Mesendoderm (in vitro differentiated cells): ENCODE measurements around the gene SFXN3.
A peak's percentile ranks its signal among the peaks of the same experiment; 100 is the strongest.

Experiments
- DNase-seq: peaks from one replicate; pipeline ENCODE4 v3.0.0; 2013
- H2AK5ac ChIP-seq: 2 replicates; pipeline ENCODE4 v1.6.1; 2013; ENCODE audit warnings: low read length, inconsistent platforms
- H2BK120ac ChIP-seq: 2 replicates; pipeline ENCODE4 v1.6.1; 2013; ENCODE audit warnings: low read depth, mild to moderate bottlenecking, low read length, moderate library complexity, mixed read lengths
- H2BK15ac ChIP-seq: replicated peaks from 2 replicates; pipeline ENCODE4 v1.6.1; 2013; ENCODE audit warnings: low read depth, mild to moderate bottlenecking, moderate library complexity
- H2BK5ac ChIP-seq: 2 replicates; pipeline ENCODE4 v1.6.1; 2013; ENCODE audit warnings: low read length, inconsistent platforms
- H3K18ac ChIP-seq: 2 replicates; pipeline ENCODE4 v1.6.1; 2013; ENCODE audit warnings: mild to moderate bottlenecking, low read length, mixed read lengths
- H3K23ac ChIP-seq: one replicate; pipeline ENCODE4 v1.6.1; 2013; ENCODE audit warnings: low read length
- H3K27ac ChIP-seq: 2 replicates; pipeline ENCODE4 v1.5.1; 2013; ENCODE audit warnings: low read depth, mild to moderate bottlenecking, inconsistent platforms, low read length, moderate library complexity
- H3K27me3 ChIP-seq: 2 replicates; pipeline ENCODE4 v1.6.1; 2013; ENCODE audit warnings: low read length, control low read depth, mild to moderate bottlenecking, inconsistent platforms; ENCODE audit not compliant: insufficient read depth, poor library complexity
- H3K36me3 ChIP-seq: 2 replicates; pipeline ENCODE4 v1.6.1; 2013; ENCODE audit warnings: low read length, inconsistent platforms; ENCODE audit not compliant: control insufficient read depth, insufficient read depth
- H3K4ac ChIP-seq: one replicate; pipeline ENCODE4 v1.6.1; 2013; ENCODE audit warnings: low read depth, mild to moderate bottlenecking, low read length, moderate library complexity
- H3K4me1 ChIP-seq: 2 replicates; pipeline ENCODE4 v1.6.1; 2013; ENCODE audit warnings: low read depth, low read length, inconsistent platforms; ENCODE audit not compliant: control insufficient read depth
- H3K4me2 ChIP-seq: 2 replicates; pipeline ENCODE4 v1.6.1; 2013; ENCODE audit warnings: low read length
- H3K4me3 ChIP-seq: 2 replicates; pipeline ENCODE4 v1.5.1; 2013; ENCODE audit warnings: mild to moderate bottlenecking, low read length
- H3K56ac ChIP-seq: one replicate; pipeline ENCODE4 v1.6.1; 2013; ENCODE audit warnings: low read length
- H3K79me1 ChIP-seq: 2 replicates; pipeline ENCODE4 v1.6.1; 2013; ENCODE audit warnings: low read length, inconsistent platforms
- H3K79me2 ChIP-seq: 2 replicates; pipeline ENCODE4 v1.6.1; 2013; ENCODE audit warnings: mild to moderate bottlenecking, low read length; ENCODE audit not compliant: control insufficient read depth, insufficient read depth
- H3K9ac ChIP-seq: 2 replicates; pipeline ENCODE4 v1.6.1; 2013; ENCODE audit warnings: low read length, inconsistent platforms
- H4K5ac ChIP-seq: one replicate; pipeline ENCODE4 v1.6.1; 2013; ENCODE audit warnings: low read length
- H4K8ac ChIP-seq: one replicate; pipeline ENCODE4 v1.6.1; 2013; ENCODE audit warnings: low read depth, mild to moderate bottlenecking, control low read depth, low read length, moderate library complexity
- WGBS: extraction: QIAGEN DNeasy Blood & Tissue Kit; methylation state at CpG from one replicate; pipeline ENCODE4 v1.1.7; 2013; ENCODE audit warnings: low lambda C conversion rate, missing lambda C conversion rate; ENCODE audit not compliant: insufficient coverage; ENCODE audit errors: extremely low coverage; 5-methylcytosine and 5-hydroxymethylcytosine counted together

SFXN3 gene

GRCh38 chr10:100986623-100986951 is 44.4 kb upstream of the SFXN3 start:
- DNase-seq = no peak
- no CpG with 5 or more reads among the region's 17 CpGs for WGBS
- Histone ChIP-seq H3K4me2 (peak overlapping the region; percentile 99), H2BK15ac (no peak overlapping the region), H3K18ac (no peak overlapping the region), H3K79me2 (peaks cover 36% of the 10 kb centered on the region), H3K79me1 (peaks cover 27% of the 10 kb centered on the region), H3K27ac (no peak overlapping the region), H3K9ac (peak overlapping the region; percentile 100), H3K27me3 (no peaks in the 10 kb centered on the region), H3K4ac (no peak overlapping the region), H2BK5ac (no peak overlapping the region), H3K36me3 (peaks cover 11% of the 10 kb centered on the region), H3K4me3 (peak overlapping the region; percentile 100), H4K5ac (no peak overlapping the region), H4K8ac (no peak overlapping the region), H2BK120ac (no peak overlapping the region), H3K23ac (peak overlapping the region; percentile 80), H3K56ac (peak overlapping the region; percentile 100), H2AK5ac (peak overlapping the region; percentile 82), H3K4me1 (peaks cover 6% of the 10 kb centered on the region)

- Histone ChIP-seq H2AK5ac (peak within 1 kb of the TSS; percentile 99), H2BK5ac (peak within 1 kb of the TSS; percentile 91), H3K23ac (peak within 1 kb of the TSS; percentile 80), H3K18ac (peak within 1 kb of the TSS; percentile 16), H3K9ac (peak within 1 kb of the TSS; percentile 100), H3K56ac (peak within 1 kb of the TSS; percentile 100), H3K79me1 (peaks cover 27% of the 10 kb centered on the region), H2BK15ac (no peak within 1 kb of the TSS), H2BK120ac (no peak within 1 kb of the TSS), H4K5ac (no peak within 1 kb of the TSS), H4K8ac (no peak within 1 kb of the TSS), H3K4me1 (peaks cover 6% of the 10 kb centered on the region), H3K27me3 (no peaks in the 10 kb centered on the region), H3K4me3 (peak within 1 kb of the TSS; percentile 100), H3K4me2 (peak within 1 kb of the TSS; percentile 99), H3K4ac (peak within 1 kb of the TSS; percentile 24), H3K79me2 (peaks cover 36% of the 10 kb centered on the region), H3K36me3 (peaks cover 11% of the 10 kb centered on the region), H3K27ac (peak within 1 kb of the TSS; percentile 90)
- peak; percentile 92 for DNase-seq
- no CpG with 5 or more reads among the region's 75 CpGs for WGBS
These were observed 43.9 kb upstream of the SFXN3 start, which contains the start of the genes MRPL43 and TWNK for GRCh38 chr10:100986952-100987684. Gene MRPL43, minus strand, starts transcription at chr10:100987497. Its CDS starts 54 bp downstream, at chr10:100987443. Gene TWNK, plus strand, starts transcription at chr10:100987543. Its CDS starts 668 bp downstream, at chr10:100988211.

DNA sequence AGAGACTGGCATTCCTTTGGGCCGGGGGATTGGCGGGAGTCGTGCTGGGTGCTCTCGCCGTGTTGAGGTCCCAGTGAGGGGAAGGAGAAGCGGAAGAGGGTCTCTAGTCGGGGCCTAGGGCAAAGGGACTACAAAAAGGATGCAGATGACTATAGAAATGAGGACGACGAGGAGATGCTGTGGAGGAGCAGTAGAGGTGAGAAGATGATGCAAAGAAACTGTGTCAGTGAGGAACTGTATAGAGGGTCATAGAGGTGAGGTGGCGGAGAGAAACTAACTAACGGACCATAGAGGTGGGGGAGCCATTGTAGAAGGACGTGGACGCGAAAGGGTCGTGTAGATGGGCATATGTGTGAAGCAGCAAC is 43.4 kb upstream of the SFXN3 start:
- Histone ChIP-seq H2BK5ac (no peak overlapping the region), H3K4ac (peak overlapping the region; percentile 24), H3K4me3 (peak overlapping the region; percentile 100), H3K79me1 (peaks cover 27% of the 10 kb centered on the region), H4K5ac (no peak overlapping the region), H2AK5ac (peak overlapping the region; percentile 99), H3K79me2 (peaks cover 36% of the 10 kb centered on the region), H3K27me3 (no peaks in the 10 kb centered on the region), H2BK120ac (no peak overlapping the region), H3K23ac (peak overlapping the region; percentile 66), H2BK15ac (no peak overlapping the region), H3K9ac (peak overlapping the region; percentile 100), H3K18ac (no peak overlapping the region), H3K36me3 (peaks cover 11% of the 10 kb centered on the region), H3K4me2 (peak overlapping the region; percentile 96), H3K4me1 (peaks cover 6% of the 10 kb centered on the region), H3K27ac (no peak overlapping the region), H3K56ac (peak overlapping the region; percentile 100), H4K8ac (no peak overlapping the region)
- DNase-seq = no peak
- no CpG with 5 or more reads among the region's 15 CpGs for WGBS

DNA sequence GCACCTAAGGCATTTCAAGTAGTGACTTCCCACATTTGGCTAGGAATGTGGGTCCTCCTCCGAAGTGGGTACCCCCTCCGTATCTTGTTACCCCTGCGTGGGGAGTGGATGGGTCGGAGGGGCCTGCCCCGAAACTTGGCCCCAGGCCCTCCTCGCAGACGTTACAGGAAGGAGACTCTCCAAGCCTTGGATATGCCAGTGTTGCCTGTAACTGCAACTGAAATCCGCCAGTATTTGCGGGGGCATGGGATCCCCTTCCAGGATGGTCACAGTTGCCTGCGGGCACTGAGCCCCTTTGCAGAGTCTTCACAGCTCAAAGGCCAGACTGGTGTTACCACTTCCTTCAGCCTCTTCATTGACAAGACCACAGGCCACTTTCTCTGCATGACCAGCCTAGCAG is 42.9 kb upstream of the SFXN3 start:
- no peak overlapping the region for H2BK15ac ChIP-seq

DNA sequence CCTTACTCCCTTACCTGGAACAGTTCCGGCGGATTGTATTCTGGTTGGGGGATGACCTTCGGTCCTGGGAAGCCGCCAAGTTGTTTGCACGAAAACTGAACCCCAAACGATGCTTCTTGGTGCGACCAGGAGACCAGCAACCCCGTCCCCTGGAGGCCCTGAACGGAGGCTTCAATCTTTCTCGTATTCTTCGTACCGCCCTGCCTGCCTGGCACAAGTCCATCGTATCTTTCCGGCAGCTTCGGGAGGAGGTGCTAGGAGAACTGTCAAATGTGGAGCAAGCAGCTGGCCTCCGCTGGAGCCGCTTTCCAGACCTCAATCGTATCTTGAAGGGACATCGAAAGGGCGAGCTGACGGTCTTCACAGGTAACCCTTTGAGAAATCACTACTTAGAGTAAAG is 41.9 kb upstream of the SFXN3 start:
- Histone ChIP-seq H3K4me3 (no peak overlapping the region), H4K5ac (no peak overlapping the region), H2BK15ac (no peak overlapping the region), H3K4me2 (no peak overlapping the region), H2AK5ac (no peak overlapping the region), H3K9ac (no peak overlapping the region), H3K18ac (no peak overlapping the region), H3K23ac (no peak overlapping the region), H2BK5ac (no peak overlapping the region), H3K4ac (no peak overlapping the region), H3K56ac (no peak overlapping the region), H2BK120ac (no peak overlapping the region), H3K4me1 (peaks cover 6% of the 10 kb centered on the region), H3K27me3 (no peaks in the 10 kb centered on the region), H3K79me2 (peaks cover 36% of the 10 kb centered on the region), H4K8ac (no peak overlapping the region), H3K36me3 (peaks cover 19% of the 10 kb centered on the region), H3K79me1 (peaks cover 27% of the 10 kb centered on the region), H3K27ac (no peak overlapping the region)
- WGBS = no CpG with 5 or more reads among the region's 21 CpGs
- no peak for DNase-seq

More for the DNA sequence above, 42.9 kb upstream of the SFXN3 start:
- Histone ChIP-seq H3K27ac (no peak overlapping the region), H2BK5ac (no peak overlapping the region), H3K9ac (peak overlapping the region; percentile 100), H3K36me3 (peaks cover 13% of the 10 kb centered on the region), H3K79me2 (peaks cover 36% of the 10 kb centered on the region), H3K27me3 (no peaks in the 10 kb centered on the region), H3K18ac (no peak overlapping the region), H4K5ac (no peak overlapping the region), H2AK5ac (peak overlapping the region; percentile 99), H3K79me1 (peaks cover 27% of the 10 kb centered on the region), H2BK120ac (no peak overlapping the region), H3K4me2 (peak overlapping the region; percentile 96), H3K4me1 (peaks cover 6% of the 10 kb centered on the region), H3K23ac (no peak overlapping the region), H3K4ac (no peak overlapping the region), H4K8ac (no peak overlapping the region), H3K56ac (peak overlapping the region; percentile 100), H3K4me3 (peak overlapping the region; percentile 100)
- WGBS = no CpG with 5 or more reads among the region's 10 CpGs
- no peak for DNase-seq
